SK-N-SH (cell line): ENCODE measurements around the gene DLL3. TPM values are rescaled to one million over a fixed set of nuclear protein-coding genes. Genes with fewer than 3 reads are reported as not detected.

Source experiments
- CTCF ChIA-PET: fragments of 300-600, 350-600 bp; formaldehyde crosslinking; extraction: SDS; loops from one replicate; lab custom pipeline; 2021; lab: Yijun Ruan, JAX
- POLR2A ChIA-PET: fragments of 350-600 bp; sonication (Branson Sonifier 250); formaldehyde crosslinking; extraction: SDS; loops from one replicate; lab custom pipeline; 2020; ENCODE audit warnings: antibody characterized with exemption, inconsistent platforms; lab: Yijun Ruan, JAX
- DNase-seq: peaks from one replicate; pipeline ENCODE4 v3.0.0; 2012
- H2AFZ ChIP-seq: fragments of 200-600 bp; sonication (generic); 2 replicates; pipeline ENCODE4 v1.8.1; 2016; ENCODE audit warnings: antibody characterized with exemption, mild to moderate bottlenecking, low read depth
- H3F3A ChIP-seq: fragments of 200-600 bp; sonication (generic); replicated peaks from 2 replicates; pipeline ENCODE3; 2016; ENCODE audit warnings: antibody characterized with exemption, mild to moderate bottlenecking; ENCODE audit not compliant: insufficient read depth
- H3K27ac ChIP-seq, 2 experiments: fragments of 200-500 bp in 1 of 2; fragments of 200-600 bp in 1 of 2; sonication (Bioruptor generic) in 1 of 2; sonication (generic), shearing (Covaris generic) in 1 of 2; 2 replicates each; pipeline versions ENCODE4 v1.5.1 to v1.6.1; 2014 to 2016; ENCODE audit warnings: low read depth in 2 of 2, inconsistent platforms in 1 of 2, low read length in 1 of 2, mild to moderate bottlenecking in 1 of 2, mixed read lengths in 1 of 2
- H3K27me3 ChIP-seq: fragments of 200-600 bp; sonication (generic), shearing (Covaris generic); 2 replicates; pipeline ENCODE4 v1.6.1; 2016; ENCODE audit warnings: mixed run types; ENCODE audit not compliant: insufficient read depth
- H3K36me3 ChIP-seq, 2 experiments: fragments of 200-500 bp in 1 of 2; fragments of 200-600 bp in 1 of 2; sonication (Bioruptor generic) in 1 of 2; sonication (generic) in 1 of 2; replicated peaks in 1 of 2; 2 replicates each; pipeline versions ENCODE3 to v1.5.1; 2014 to 2016; ENCODE audit warnings: low read length in 1 of 2, mild to moderate bottlenecking in 1 of 2; ENCODE audit not compliant: insufficient read depth in 2 of 2, control insufficient read depth in 1 of 2
- H3K4me1 ChIP-seq, 2 experiments: fragments of 200-500 bp in 1 of 2; fragments of 200-600 bp in 1 of 2; sonication (Bioruptor generic) in 1 of 2; sonication (generic), shearing (Covaris generic) in 1 of 2; 2 replicates each; pipeline versions ENCODE4 v1.5.1 to v1.6.1; 2014 to 2016; ENCODE audit warnings: low read depth in 1 of 2, low read length in 1 of 2, mixed run types in 1 of 2; ENCODE audit not compliant: insufficient read depth in 2 of 2, control insufficient read depth in 1 of 2
- H3K4me2 ChIP-seq: fragments of 200-600 bp; sonication (generic), shearing (Covaris generic); 2 replicates; pipeline ENCODE4 v1.6.1; 2017; ENCODE audit warnings: mixed run types
- H3K4me3 ChIP-seq, 2 experiments: fragments of 200-500 bp in 1 of 2; fragments of 200-600 bp in 1 of 2; sonication (Bioruptor generic) in 1 of 2; sonication (generic), shearing (Covaris generic) in 1 of 2; 2 replicates each; pipeline versions ENCODE4 v1.5.1 to v1.8.1; 2014 to 2016; ENCODE audit warnings: low read depth in 2 of 2, inconsistent platforms in 1 of 2, low read length in 1 of 2, mild to moderate bottlenecking in 1 of 2, mixed read lengths in 1 of 2, moderate library complexity in 1 of 2
- H3K79me2 ChIP-seq: fragments of 200-600 bp; sonication (generic); 2 replicates; pipeline ENCODE4 v1.8.1; 2017; ENCODE audit warnings: mild to moderate bottlenecking; ENCODE audit not compliant: insufficient read depth
- H3K9ac ChIP-seq: fragments of 200-600 bp; sonication (generic); 2 replicates; pipeline ENCODE4 v1.6.1; 2017; ENCODE audit warnings: mixed run types
- H3K9me2 ChIP-seq: fragments of 200-600 bp; sonication (generic); 2 replicates; pipeline ENCODE4 v1.6.1; 2017; ENCODE audit warnings: mixed run types
- H3K9me3 ChIP-seq: fragments of 200-600 bp; sonication (generic); 2 replicates; pipeline ENCODE4 v1.6.1; 2017; ENCODE audit warnings: mixed run types, mild to moderate bottlenecking, moderate library complexity
- H4K20me1 ChIP-seq: fragments of 200-600 bp; sonication (generic); 2 replicates; pipeline ENCODE4 v1.6.1; 2017; ENCODE audit warnings: mild to moderate bottlenecking, mixed run types; ENCODE audit not compliant: insufficient read depth
- CHD2 ChIP-seq: fragments of 150-350 bp; IDR thresholded peaks from 2 replicates; pipeline ENCODE4 v1.6.1; 2018; ENCODE audit warnings: low read length; ENCODE audit not compliant: partially characterized antibody
- CTCF ChIP-seq: fragments of 200-600 bp; sonication (generic); IDR thresholded peaks from 2 replicates; pipeline ENCODE4 v1.6.1; 2017; ENCODE audit warnings: antibody characterized with exemption, mild to moderate bottlenecking, moderate library complexity
- ELF1 ChIP-seq: IDR thresholded peaks from 2 replicates; pipeline ENCODE4 v1.4.0; 2012
- EP300 ChIP-seq, 2 experiments: IDR thresholded peaks; 2 replicates each; pipeline versions ENCODE4 v1.4.0 to v1.6.1; 2012; ENCODE audit warnings: borderline replicate concordance in 1 of 2, low read depth in 1 of 2, low read length in 1 of 2
- EZH2phosphoT487 ChIP-seq: fragments of 200-600 bp; sonication (generic); IDR thresholded peaks from 2 replicates; pipeline ENCODE4 v1.6.1; 2017; ENCODE audit warnings: low read depth, mixed run types, mild to moderate bottlenecking, antibody characterized with exemption, moderate library complexity, borderline replicate concordance
- FOSL2 ChIP-seq: IDR thresholded peaks from 2 replicates; pipeline ENCODE4 v1.4.0; 2012; ENCODE audit warnings: low read depth, mild to moderate bottlenecking, moderate library complexity, borderline replicate concordance
- FOXJ3 ChIP-seq: sonication (generic); formaldehyde crosslinking; IDR thresholded peaks from 2 replicates; pipeline ENCODE4 v1.5.1; 2020; ENCODE audit warnings: mild to moderate bottlenecking, missing genetic modification reagents
- FOXM1 ChIP-seq: IDR thresholded peaks from 2 replicates; pipeline ENCODE4 v1.4.0; 2012; ENCODE audit warnings: low read depth, mild to moderate bottlenecking
- GABPA ChIP-seq: IDR thresholded peaks from 2 replicates; pipeline ENCODE4 v1.4.0; 2012; ENCODE audit warnings: low read depth, mild to moderate bottlenecking
- GATA2 ChIP-seq: sonication (generic); formaldehyde crosslinking; IDR thresholded peaks from 2 replicates; pipeline ENCODE4 v1.5.0; 2020; ENCODE audit warnings: mild to moderate bottlenecking, missing genetic modification reagents
- JUND ChIP-seq: IDR thresholded peaks from 2 replicates; pipeline ENCODE4 v1.4.0; 2012
- MEF2A ChIP-seq: IDR thresholded peaks from 2 replicates; pipeline ENCODE4 v1.4.0; 2012; ENCODE audit warnings: low read depth, borderline replicate concordance
- NFIC ChIP-seq: IDR thresholded peaks from 2 replicates; pipeline ENCODE4 v1.4.0; 2012; ENCODE audit warnings: borderline replicate concordance
- PBX3 ChIP-seq: IDR thresholded peaks from 2 replicates; pipeline ENCODE4; 2012
- RAD21 ChIP-seq: IDR thresholded peaks from 2 replicates; pipeline ENCODE4 v1.6.1; 2012; ENCODE audit warnings: mild to moderate bottlenecking, low read length
- REST ChIP-seq: IDR thresholded peaks from 2 replicates; pipeline ENCODE4 v1.6.1; 2012; ENCODE audit warnings: mild to moderate bottlenecking, low read depth, low read length, moderate library complexity
- RXRA ChIP-seq: IDR thresholded peaks from 2 replicates; pipeline ENCODE4 v1.4.0; 2012; ENCODE audit warnings: low read depth, mild to moderate bottlenecking, borderline replicate concordance
- SIN3A ChIP-seq: IDR thresholded peaks from 2 replicates; pipeline ENCODE4 v1.6.1; 2012; ENCODE audit warnings: low read depth, mild to moderate bottlenecking, low read length, moderate library complexity, borderline replicate concordance
- SMC3 ChIP-seq: IDR thresholded peaks from 2 replicates; pipeline ENCODE4 v1.6.1; 2012; ENCODE audit warnings: low read depth, low read length, improper control_type of control experiment
- TAF1 ChIP-seq: IDR thresholded peaks from 2 replicates; pipeline ENCODE4 v1.6.1; 2012; ENCODE audit warnings: low read depth, mild to moderate bottlenecking, low read length, moderate library complexity, borderline replicate concordance
- TCF12 ChIP-seq: IDR thresholded peaks from 2 replicates; pipeline ENCODE4 v1.4.0; 2012
- TEAD4 ChIP-seq: IDR thresholded peaks from 2 replicates; pipeline ENCODE4 v1.4.0; 2012; ENCODE audit warnings: mild to moderate bottlenecking, borderline replicate concordance; ENCODE audit not compliant: insufficient read depth
- USF1 ChIP-seq: IDR thresholded peaks from 2 replicates; pipeline ENCODE4 v1.4.0; 2012; ENCODE audit warnings: low read depth, borderline replicate concordance
- ZBTB33 ChIP-seq: IDR thresholded peaks from 2 replicates; pipeline ENCODE4 v1.4.0; 2012; ENCODE audit warnings: low read depth, borderline replicate concordance
- WGBS: methylation state at CpG from one replicate; pipeline ENCODE4 v1.1.6; 2017; ENCODE audit warnings: low lambda C conversion rate; 5-methylcytosine and 5-hydroxymethylcytosine counted together
- polyA plus RNA-seq, 3 experiments: library from polyadenylated mRNA; depleted of rRNA; stranded (reverse); fragments of >200 nt; gene quantifications; 2 replicates each; pipeline ENCODE4 v1.2.3, GENCODE V29; 2012

DLL3 gene
- polyA plus RNA-seq, 1 of the 3 experiments (the other 2 are of a cell fraction), result 4.7 TPM

- Histone ChIP-seq H3K36me3 (peaks cover 0 to 6% of the 10 kb centered on the region in 2 experiments), H3K4me2 (peak within 1 kb of the TSS; percentile 81), H3K9me2 (no peaks in the 10 kb centered on the region), H4K20me1 (no peaks in the 10 kb centered on the region; the same call in 1 of the 2 replicates), H3K9ac (peak within 1 kb of the TSS; percentile 84), H3K27me3 (no peaks in the 10 kb centered on the region), H3K9me3 (no peaks in the 10 kb centered on the region), H3K4me1 (no peaks in the 10 kb centered on the region; a peak in 2 of 4 replicates), H3F3A (no peaks in the 10 kb centered on the region), H3K27ac (peak within 1 kb of the TSS; percentile 54 to 77), H3K79me2 (peaks cover 48% of the 10 kb centered on the region), H2AFZ (peak within 1 kb of the TSS; percentile 68; the same call in 1 of the 2 replicates), H3K4me3 (peak within 1 kb of the TSS; percentile 76 to 83)
- whole genome bisulfite sequencing, result 1% methylated on average over 41 of the region's 65 CpGs
- peak; percentile 95 for DNase-seq
- CTCF ChIA-PET, result interaction anchor here (0.6 to 6.5 kb wide), 43 partner anchors 8 to 135 kb away, joined by 3 to 96 read pairs (median 7); partner anchors contain the start of genes DLL3, PLEKHG2, RPS16 and SELENOV
- POLR2A ChIA-PET, result interaction anchor here (0.7 to 1.2 kb wide), 5 partner anchors 34 to 141 kb away, joined by 3 to 5 read pairs (median 3); partner anchors contain the start of genes MED29, PAF1 and RPS16
- TF ChIP-seq TEAD4 (no peak), ELF1 (no peak), REST (0 out of 2 replicates have a peak, but pooled peaks have one; percentile 10), PBX3 (no peak), CTCF (peak; percentile 92), EP300 (IDR thresholded peaks at IDR 0.05; ENCODE audit: borderline replicate concordance in 1 of 2, low read depth in 1 of 2, low read length in 1 of 2) (no peak), ZBTB33 (no peak), GATA2 (CRISPR knock-in tag) (no peak), RAD21 (peak; percentile 99), USF1 (no peak; the same call in 1 of the 2 replicates), CHD2 (peak; percentile 30), GABPA (no peak), SMC3 (peak; percentile 82), FOSL2 (no peak), TCF12 (no peak), EZH2phosphoT487 (no peak), RXRA (no peak), FOXJ3 (CRISPR knock-in tag) (no peak), SIN3A (no peak), MEF2A (no peak), JUND (no peak), TAF1 (peak; percentile 73), NFIC (peak; percentile 15; the same call in 1 of the 2 replicates), FOXM1 (no peak)
Observed at GRCh38 chr19:39532233-39533002, 33.7 kb downstream of the DLL3 start, which contains the start of gene EID2B. TSS of gene EID2B (minus strand) at chr19:39532852. CDS start at chr19:39532802, 50 bp downstream.
